Activated naive CD8-positive, alpha-beta T cell treated with anti-CD3 and anti-CD28 coated beads, Interleukin-2, amount 10 ng/mL, durations not matched to agents 7 days and 5 days (primary cell): ENCODE results near the gene KAZN. TPM values are rescaled to one million over a fixed set of nuclear protein-coding genes. Genes with fewer than 3 reads are reported as not detected.

ENCODE experiments used
- ATAC-seq: fragments of 150-1000 bp; cut with Tn5 transposase; one replicate; pipeline ENCODE4 v1.10.0; 2021; ENCODE audit warnings: low read depth, moderate library complexity
- POLR2A ChIA-PET: fragments of 350-600 bp; sonication (Branson Sonifier 250); formaldehyde crosslinking; loops from one replicate; lab custom pipeline; 2021; ENCODE audit warnings: antibody characterized with exemption; lab: Charles Lee
- DNase-seq: peaks from one replicate; pipeline ENCODE4 v3.0.0; 2021
- H3K27ac Mint-ChIP-seq: one replicate; pipeline ENCODE4 v1.8.0; 2022; ENCODE audit warnings: mild to moderate bottlenecking, mixed read lengths
- H3K27me3 Mint-ChIP-seq: one replicate; pipeline ENCODE4 v1.8.0; 2022; ENCODE audit warnings: mild to moderate bottlenecking, moderate library complexity, mixed read lengths
- H3K36me3 Mint-ChIP-seq: one replicate; pipeline ENCODE4 v1.8.0; 2021; ENCODE audit warnings: mild to moderate bottlenecking, mixed read lengths
- H3K4me1 Mint-ChIP-seq: one replicate; pipeline ENCODE4 v1.8.0; 2021; ENCODE audit warnings: mixed read lengths
- H3K4me3 Mint-ChIP-seq: one replicate; pipeline ENCODE4 v1.8.0; 2022; ENCODE audit warnings: mild to moderate bottlenecking, moderate library complexity, mixed read lengths
- H3K9me3 Mint-ChIP-seq: one replicate; pipeline ENCODE4 v1.8.0; 2021; ENCODE audit warnings: mixed read lengths
- total RNA-seq, 2 experiments: library from RNA; stranded (reverse); gene quantifications; one replicate each; pipeline ENCODE4 v1.2.3, GENCODE V29; 2021

The KAZN gene
- total RNA-seq, 2 experiments from 2014 or later, result 0.91 to 1.4 TPM

DNA sequence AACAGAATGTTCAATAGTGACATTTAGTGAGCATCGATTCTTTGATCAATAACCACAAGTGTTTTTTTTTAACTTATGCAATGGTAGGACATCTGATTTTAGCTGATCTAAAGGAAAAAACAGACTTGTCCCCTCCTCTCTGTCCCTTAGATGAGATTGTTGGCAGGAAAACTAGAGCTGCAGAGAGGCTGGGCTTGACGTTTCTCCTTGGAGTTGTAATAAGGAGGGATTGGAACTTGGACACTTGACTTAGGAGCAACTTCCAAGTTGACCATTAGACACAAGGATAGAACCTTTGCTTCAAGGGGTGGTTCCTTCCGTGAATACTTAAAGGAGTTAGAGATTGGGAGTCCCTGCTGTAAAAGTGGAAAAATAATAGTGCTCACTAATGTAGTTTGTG lies 49.9 kb downstream of the KAZN start:
- DNase-seq (no peak), ATAC-seq (no peak)
- Mint-ChIP-seq H3K27me3 (no peaks in the 10 kb centered on the region), H3K27ac (no peak overlapping the region), H3K4me1 (no peaks in the 10 kb centered on the region), H3K9me3 (peaks cover 5% of the 10 kb centered on the region), H3K36me3 (no peaks in the 10 kb centered on the region), H3K4me3 (no peak overlapping the region)
- POLR2A ChIA-PET, result no interaction called here

DNA sequence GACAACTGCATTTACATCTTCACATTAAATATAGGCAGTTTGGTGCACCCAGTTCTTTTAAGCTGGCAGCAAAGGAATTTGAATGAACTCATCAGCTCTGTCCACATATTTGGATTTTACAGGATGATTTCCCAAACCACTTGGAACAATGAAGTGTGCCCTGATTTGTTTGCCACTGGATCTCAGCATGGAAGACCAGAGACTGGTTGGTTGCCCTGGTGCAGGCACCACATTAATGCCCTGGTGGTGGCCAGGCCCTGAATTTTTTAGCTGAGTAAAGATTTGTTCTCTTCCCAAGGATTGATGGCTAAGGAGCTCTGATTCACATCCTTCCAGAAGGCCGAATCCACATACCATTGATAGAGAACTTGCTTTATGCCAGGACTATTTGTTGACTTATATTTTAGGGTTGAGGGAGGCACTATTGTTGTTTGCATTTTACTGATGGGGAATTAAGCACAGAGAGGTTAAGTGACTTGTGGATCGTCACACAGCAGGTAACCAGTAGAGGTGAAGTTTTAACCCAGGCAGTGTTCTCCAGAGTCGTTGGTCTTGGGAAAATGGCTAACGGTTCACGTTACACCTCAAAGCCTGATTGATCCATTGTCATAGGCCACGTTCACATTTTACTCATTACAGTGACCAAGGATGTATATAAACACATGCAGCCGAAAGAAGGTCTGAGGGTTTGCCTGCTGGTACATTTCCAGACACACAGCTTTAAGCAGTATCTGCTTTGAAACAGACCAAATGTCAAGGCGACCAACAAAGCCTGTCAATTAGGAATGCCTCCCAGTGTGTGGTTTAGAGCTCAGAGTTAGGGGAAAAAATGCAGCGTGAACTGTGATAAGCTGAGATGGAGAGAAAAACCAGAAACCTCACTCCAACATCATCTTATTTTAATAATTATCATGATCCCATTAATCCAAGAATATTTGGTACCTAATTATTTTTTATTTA lies 50.7 kb downstream of the KAZN start:
- POLR2A ChIA-PET, result no interaction called here
- Mint-ChIP-seq H3K4me1 (no peaks in the 10 kb centered on the region), H3K9me3 (peaks cover 5% of the 10 kb centered on the region), H3K27ac (no peak overlapping the region), H3K4me3 (no peak overlapping the region), H3K27me3 (no peaks in the 10 kb centered on the region), H3K36me3 (no peaks in the 10 kb centered on the region)
- DNase-seq, result no peak
- ATAC-seq, result no peak

DNA sequence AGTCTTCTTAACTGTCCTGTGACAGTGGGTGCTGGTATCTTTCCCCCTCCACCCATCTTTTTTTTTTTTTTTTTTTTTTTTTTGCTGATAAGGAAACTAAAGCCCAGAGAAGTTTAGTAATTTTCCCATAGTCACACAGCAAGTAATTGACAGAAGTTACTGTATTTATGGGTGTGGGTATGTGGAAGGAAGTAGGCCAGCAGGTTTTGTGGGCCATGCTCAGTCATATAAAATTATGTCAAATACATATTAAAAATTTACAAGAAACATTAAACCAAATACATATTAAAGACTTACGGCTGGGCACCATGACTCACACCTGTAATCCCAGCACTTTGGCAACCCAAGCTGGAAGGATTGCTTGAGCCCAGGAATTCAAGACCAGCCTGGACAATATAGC lies 51.5 kb downstream of the KAZN start:
- ATAC-seq (no peak), DNase-seq (no peak)
- Mint-ChIP-seq H3K9me3 (peaks cover 1% of the 10 kb centered on the region), H3K27me3 (no peaks in the 10 kb centered on the region), H3K27ac (no peak overlapping the region), H3K36me3 (no peaks in the 10 kb centered on the region), H3K4me3 (no peak overlapping the region), H3K4me1 (no peaks in the 10 kb centered on the region)
- POLR2A ChIA-PET, result no interaction called here

DNA sequence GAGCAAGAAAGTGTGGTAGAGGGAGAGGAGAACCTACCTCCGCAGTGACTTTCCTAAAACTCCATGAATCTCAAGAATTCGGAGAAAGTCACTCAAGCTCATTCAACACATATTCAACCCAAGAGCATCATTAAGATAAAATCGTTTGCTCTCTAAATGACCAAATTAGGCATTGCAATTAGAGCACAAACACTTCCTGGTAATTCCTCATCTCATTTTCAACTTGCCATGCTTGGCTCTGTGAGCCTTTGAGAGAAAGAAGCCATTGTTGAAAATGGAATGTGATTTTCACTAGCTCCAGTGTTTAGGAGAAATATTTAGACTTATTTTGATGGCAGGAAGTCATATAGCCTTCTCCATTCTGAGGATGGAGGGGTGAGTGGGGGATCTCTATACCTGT lies 52.5 kb downstream of the KAZN start:
- DNase-seq, result no peak
- H3K36me3 Mint-ChIP-seq, result no peaks in the 10 kb centered on the region
- H3K4me1 Mint-ChIP-seq, result no peaks in the 10 kb centered on the region
- no peak for ATAC-seq
- no peaks in the 10 kb centered on the region for H3K9me3 Mint-ChIP-seq
- no peak overlapping the region for H3K4me3 Mint-ChIP-seq
- no peak overlapping the region for H3K27ac Mint-ChIP-seq
- no peaks in the 10 kb centered on the region for H3K27me3 Mint-ChIP-seq
- POLR2A ChIA-PET, result no interaction called here

DNA sequence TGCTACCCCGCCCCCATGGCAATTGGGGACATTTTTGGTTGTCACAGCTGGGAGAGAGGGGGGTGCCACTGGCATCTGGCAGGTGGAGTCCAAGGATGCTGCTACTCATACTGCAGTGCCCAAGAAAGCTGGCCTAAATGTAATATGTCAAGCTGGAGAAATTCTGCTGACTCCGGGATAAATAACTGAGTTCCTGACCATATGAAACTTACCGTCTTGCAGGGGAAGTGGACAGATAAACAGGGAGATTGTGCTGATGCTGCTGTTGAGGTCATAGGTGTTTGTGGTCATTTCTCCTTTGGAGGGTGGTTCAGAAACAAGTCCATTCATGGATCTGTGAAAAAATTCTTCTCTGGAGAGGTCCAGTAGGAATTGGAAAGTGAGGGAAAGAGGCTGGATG lies 54.4 kb downstream of the KAZN start:
- Mint-ChIP-seq H3K27me3 (no peaks in the 10 kb centered on the region), H3K4me3 (no peak overlapping the region), H3K36me3 (no peaks in the 10 kb centered on the region), H3K27ac (no peak overlapping the region), H3K9me3 (no peaks in the 10 kb centered on the region), H3K4me1 (no peaks in the 10 kb centered on the region)
- POLR2A ChIA-PET, result no interaction called here
- ATAC-seq (no peak), DNase-seq (no peak)

DNA sequence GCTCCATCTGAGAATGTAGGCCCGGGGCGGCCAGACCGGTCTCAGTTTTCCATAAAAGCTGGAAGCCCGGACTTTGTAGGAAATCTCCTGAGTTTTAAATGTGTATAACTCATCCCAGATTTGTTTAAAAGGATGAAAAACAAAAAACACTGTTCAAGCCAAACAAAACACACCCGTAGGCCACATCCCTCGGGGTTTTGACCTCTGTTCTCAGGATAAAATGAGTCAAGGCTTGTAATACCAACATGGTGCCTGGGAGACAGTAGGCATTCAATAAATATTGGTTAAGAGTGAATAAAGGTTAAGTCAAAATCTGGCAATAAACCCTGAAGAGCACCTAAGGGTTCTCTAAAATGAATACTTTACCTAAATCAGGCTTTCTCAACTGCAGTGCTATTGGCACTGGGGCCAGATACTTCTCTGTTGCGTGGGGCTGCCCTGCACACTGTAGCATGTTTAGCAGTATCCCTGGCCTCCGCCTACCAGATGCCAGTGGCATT lies 55.0 kb downstream of the KAZN start:
- H3K36me3 Mint-ChIP-seq, result no peaks in the 10 kb centered on the region
- no peaks in the 10 kb centered on the region for H3K4me1 Mint-ChIP-seq
- POLR2A ChIA-PET, result no interaction called here
- no peaks in the 10 kb centered on the region for H3K9me3 Mint-ChIP-seq
- no peak for ATAC-seq
- H3K27me3 Mint-ChIP-seq, result no peaks in the 10 kb centered on the region
- no peak overlapping the region for H3K27ac Mint-ChIP-seq
- no peak for DNase-seq
- no peak overlapping the region for H3K4me3 Mint-ChIP-seq

DNA sequence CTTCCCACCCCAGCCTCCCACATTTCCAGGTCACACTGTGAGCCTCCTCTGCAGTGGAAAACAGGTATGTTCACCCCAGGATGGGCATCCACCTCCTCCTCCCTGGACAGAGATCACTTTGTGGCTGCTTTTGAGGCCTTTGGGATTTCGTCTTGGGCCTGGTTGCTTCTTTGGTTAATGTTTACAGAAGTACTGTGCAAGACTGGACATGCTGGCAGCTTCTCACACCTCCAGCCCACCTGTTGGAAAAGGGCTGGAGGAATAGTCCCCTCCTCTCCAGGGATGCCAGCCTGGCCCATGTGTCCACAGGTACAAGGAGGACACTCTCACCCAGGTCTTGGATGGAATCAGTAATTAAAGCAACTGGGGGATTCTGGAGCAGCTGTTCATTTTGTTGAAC lies 56.1 kb downstream of the KAZN start:
- Mint-ChIP-seq H3K4me1 (no peaks in the 10 kb centered on the region), H3K27ac (no peak overlapping the region), H3K9me3 (no peaks in the 10 kb centered on the region), H3K27me3 (no peaks in the 10 kb centered on the region), H3K4me3 (no peak overlapping the region), H3K36me3 (no peaks in the 10 kb centered on the region)
- POLR2A ChIA-PET, result no interaction called here
- no peak for ATAC-seq
- no peak for DNase-seq

DNA sequence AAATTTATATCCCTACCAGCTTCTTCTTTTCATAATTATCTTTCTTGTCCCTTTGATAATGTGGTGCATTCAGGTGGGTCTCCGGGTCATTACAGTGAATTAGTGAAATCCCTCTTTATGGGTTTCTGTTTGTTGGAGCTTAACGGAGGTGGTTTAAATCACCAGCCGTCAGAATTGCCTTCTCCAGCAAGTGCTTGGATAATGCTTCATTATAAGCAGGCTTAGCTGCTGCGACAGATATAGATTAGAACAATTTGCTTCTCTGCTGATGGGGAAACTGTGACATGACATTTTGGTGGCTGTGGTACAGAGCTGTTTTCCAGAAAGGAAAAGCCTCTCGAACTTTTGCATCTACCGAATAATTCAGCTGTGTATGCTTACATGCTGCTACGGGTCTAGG lies 56.9 kb downstream of the KAZN start:
- Mint-ChIP-seq H3K9me3 (no peaks in the 10 kb centered on the region), H3K4me3 (no peak overlapping the region), H3K36me3 (no peaks in the 10 kb centered on the region), H3K27me3 (no peaks in the 10 kb centered on the region), H3K27ac (no peak overlapping the region), H3K4me1 (no peaks in the 10 kb centered on the region)
- POLR2A ChIA-PET, result no interaction called here
- ATAC-seq, result no peak
- no peak for DNase-seq

DNA sequence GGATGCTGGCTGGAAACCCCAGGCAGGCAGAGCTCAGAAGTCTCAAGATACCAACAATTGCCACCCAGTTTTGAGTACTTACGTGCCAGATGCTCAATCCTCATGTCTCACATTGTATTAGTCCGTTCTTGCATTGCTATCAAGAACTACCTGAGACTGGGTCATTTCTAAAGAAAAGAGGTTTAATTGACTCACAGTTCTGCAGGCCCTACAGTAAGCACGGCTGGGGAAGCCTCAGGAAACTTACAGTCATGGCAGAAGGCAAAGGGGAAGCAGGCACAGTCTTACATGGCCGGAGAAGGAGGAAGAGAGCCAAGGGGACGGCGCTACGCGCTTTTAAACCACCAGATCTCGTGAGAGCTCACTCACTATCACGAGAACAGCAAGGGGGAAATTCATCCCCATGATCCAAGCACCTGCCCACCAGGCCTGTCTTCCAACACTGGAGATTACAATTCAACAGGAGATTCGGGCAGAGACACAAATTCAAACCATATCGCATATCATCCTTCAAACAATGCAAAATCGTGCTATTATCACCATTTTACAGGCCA lies 58.0 kb downstream of the KAZN start:
- no peak overlapping the region for H3K4me3 Mint-ChIP-seq
- no peak for ATAC-seq
- no peaks in the 10 kb centered on the region for H3K27me3 Mint-ChIP-seq
- no peak for DNase-seq
- H3K4me1 Mint-ChIP-seq, result no peaks in the 10 kb centered on the region
- POLR2A ChIA-PET, result no interaction called here
- H3K36me3 Mint-ChIP-seq, result no peaks in the 10 kb centered on the region
- no peak overlapping the region for H3K27ac Mint-ChIP-seq
- no peaks in the 10 kb centered on the region for H3K9me3 Mint-ChIP-seq

DNA sequence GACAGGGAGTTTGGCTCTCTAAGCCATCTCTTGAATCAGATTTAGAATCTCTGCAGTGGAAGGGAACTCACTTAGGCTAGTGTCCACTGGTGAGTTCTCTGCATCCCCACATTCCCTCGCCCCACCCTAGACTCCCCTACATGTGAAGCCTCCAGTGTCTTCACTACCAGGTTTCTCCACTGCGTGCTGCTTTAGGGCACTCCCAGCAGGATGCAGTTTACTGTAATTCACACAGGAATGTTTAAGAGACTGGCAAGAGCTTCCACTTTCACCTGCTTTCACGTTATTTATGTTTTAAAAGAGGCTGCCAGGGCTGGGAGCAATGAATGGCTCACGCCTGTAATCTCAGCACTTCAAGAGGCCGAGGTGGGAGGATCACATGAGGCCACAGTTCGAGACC lies 60.2 kb downstream of the KAZN start:
- H3K9me3 Mint-ChIP-seq, result no peaks in the 10 kb centered on the region
- no peak overlapping the region for H3K27ac Mint-ChIP-seq
- POLR2A ChIA-PET, result no interaction called here
- no peak overlapping the region for H3K4me3 Mint-ChIP-seq
- no peaks in the 10 kb centered on the region for H3K36me3 Mint-ChIP-seq
- ATAC-seq (no peak), DNase-seq (no peak)
- H3K4me1 Mint-ChIP-seq, result no peaks in the 10 kb centered on the region
- no peaks in the 10 kb centered on the region for H3K27me3 Mint-ChIP-seq

DNA sequence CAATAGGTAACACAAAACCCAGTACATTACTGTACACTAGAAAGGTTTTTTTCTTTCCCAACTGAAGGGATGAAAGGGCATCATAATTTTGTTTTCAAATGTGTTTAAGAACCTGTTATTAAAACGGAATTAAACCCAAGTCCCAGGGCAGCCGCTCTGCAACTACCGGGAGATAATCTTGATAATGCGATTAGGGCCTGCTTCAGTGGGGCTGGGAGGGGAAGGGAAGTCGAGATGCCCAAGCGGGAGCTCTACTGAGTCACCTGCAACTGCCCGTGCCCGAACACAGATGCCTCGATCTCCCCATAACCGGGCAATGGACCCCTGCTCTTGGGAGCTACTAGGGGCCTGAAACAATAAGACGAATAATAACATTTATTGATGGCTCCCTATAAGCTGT lies 61.4 kb downstream of the KAZN start:
- ATAC-seq, result no peak
- Mint-ChIP-seq H3K27ac (no peak overlapping the region), H3K4me1 (no peaks in the 10 kb centered on the region), H3K9me3 (no peaks in the 10 kb centered on the region), H3K36me3 (no peaks in the 10 kb centered on the region), H3K27me3 (peaks cover under 1% of the 10 kb centered on the region), H3K4me3 (no peak overlapping the region)
- DNase-seq, result no peak
- POLR2A ChIA-PET, result no interaction called here

DNA sequence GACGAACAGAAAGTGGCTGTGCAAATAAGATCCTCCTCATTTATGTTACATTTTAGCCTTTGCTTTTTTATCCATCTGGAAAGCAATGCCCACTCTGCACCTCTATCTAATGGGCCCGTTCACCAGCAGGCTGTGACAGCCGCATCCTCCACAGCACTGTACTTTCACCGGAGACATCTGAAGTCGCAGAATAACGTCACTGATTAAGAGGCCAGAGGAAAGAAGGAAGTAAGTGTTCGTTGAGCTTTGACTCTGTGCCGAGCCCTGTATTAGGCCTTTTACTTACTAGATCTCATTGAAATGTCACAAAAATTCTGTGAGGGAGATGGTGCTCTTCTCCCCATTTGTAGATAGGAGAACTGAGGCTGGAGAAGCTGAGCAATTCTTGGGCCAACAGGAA lies 62.3 kb downstream of the KAZN start:
- POLR2A ChIA-PET, result no interaction called here
- no peak for ATAC-seq
- Mint-ChIP-seq H3K36me3 (no peaks in the 10 kb centered on the region), H3K4me1 (no peaks in the 10 kb centered on the region), H3K9me3 (no peaks in the 10 kb centered on the region), H3K27ac (no peak overlapping the region), H3K27me3 (peaks cover 2% of the 10 kb centered on the region), H3K4me3 (no peak overlapping the region)
- no peak for DNase-seq

DNA sequence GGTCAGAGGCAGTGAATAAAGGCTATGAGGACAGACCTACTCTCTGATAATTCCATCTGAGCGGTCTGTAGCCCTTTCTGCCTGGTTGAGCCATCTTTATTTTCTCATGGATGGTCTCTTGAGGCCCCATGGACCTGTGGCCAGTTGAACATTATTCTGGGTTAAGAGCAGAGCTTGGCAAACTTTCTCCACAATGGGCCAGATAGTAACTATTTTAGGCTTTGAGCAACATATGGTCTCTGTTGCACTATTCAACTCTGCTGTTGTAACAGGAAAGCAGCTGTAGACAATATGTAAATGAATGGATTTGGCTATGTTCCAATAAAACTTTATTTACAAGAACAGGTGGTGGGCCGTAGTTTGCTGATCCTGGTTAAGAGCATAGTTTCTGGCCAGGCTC lies 62.7 kb downstream of the KAZN start:
- no peak overlapping the region for H3K4me3 Mint-ChIP-seq
- DNase-seq (no peak), ATAC-seq (no peak)
- no peaks in the 10 kb centered on the region for H3K36me3 Mint-ChIP-seq
- H3K4me1 Mint-ChIP-seq, result no peaks in the 10 kb centered on the region
- H3K9me3 Mint-ChIP-seq, result no peaks in the 10 kb centered on the region
- H3K27me3 Mint-ChIP-seq, result peaks cover 2% of the 10 kb centered on the region
- no peak overlapping the region for H3K27ac Mint-ChIP-seq
- POLR2A ChIA-PET, result no interaction called here

DNA sequence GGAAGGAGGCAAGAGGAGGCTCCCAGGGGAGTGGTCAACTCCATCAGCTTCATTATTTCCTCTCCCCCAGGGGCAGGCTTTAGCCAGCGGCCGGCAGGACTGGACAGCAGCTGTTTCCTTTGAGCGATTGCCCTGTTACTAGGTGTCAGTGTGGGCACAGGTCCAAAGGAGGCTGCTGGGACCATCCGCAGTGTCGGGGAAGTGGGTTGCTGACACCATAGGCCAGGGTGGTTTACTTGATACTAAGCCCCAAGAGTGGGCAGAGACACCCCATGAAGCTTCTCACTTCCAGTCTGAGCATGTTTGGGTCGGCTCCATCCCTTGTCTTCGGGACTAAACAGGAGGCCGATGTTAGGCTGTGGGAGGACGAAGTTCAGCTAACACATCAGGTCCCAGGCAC lies 63.6 kb downstream of the KAZN start:
- Mint-ChIP-seq H3K4me1 (no peaks in the 10 kb centered on the region), H3K9me3 (no peaks in the 10 kb centered on the region), H3K4me3 (no peak overlapping the region), H3K27ac (no peak overlapping the region), H3K36me3 (no peaks in the 10 kb centered on the region), H3K27me3 (peaks cover 2% of the 10 kb centered on the region)
- no peak for DNase-seq
- no peak for ATAC-seq
- POLR2A ChIA-PET, result no interaction called here
